GM10248 (cell line): ENCODE results near the gene NPHP3.

Experiments used
- CTCF ChIA-PET: fragments of 300-600 bp; sonication (Branson Sonifier 250); formaldehyde crosslinking; extraction: SDS; loops from one replicate; lab custom pipeline; 2021; ENCODE audit warnings: antibody characterized with exemption; lab: Yijun Ruan, JAX
- POLR2A ChIA-PET: fragments of 350-650 bp; sonication (Branson Sonifier 250); formaldehyde crosslinking; extraction: SDS; loops from one replicate; lab custom pipeline; 2020; ENCODE audit warnings: antibody characterized with exemption; lab: Yijun Ruan, JAX
- DNase-seq: peaks from one replicate; pipeline ENCODE4 v3.0.0; 2012; ENCODE audit errors: extremely low spot score
- TF ChIP-seq, protein P1 (sequence below): IDR thresholded peaks from 2 replicates; pipeline ENCODE4 v1.5.1; 2012; ENCODE audit warnings: mild to moderate bottlenecking, low read depth; ENCODE audit errors: extremely low read depth, missing control alignments, control extremely low read depth

The NPHP3 gene

DNA sequence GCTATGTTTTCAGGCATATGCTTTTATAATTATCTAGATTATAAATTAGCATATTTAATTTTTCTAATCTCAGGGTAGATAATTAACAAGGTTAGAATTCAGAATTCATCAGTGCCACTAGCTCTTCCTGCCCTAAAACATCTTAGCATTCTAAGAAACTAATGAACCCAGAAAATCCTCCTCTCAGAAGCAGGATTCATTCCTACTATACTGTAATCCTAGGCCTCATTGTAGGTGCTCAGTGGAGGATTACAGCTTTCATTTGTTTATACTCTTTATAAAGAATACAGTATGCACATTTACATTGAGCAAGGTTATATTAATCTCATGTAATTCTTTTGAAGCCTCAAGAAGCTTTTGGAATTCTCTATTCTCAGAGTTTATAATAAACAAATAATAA lies 83.5 kb downstream of the NPHP3 start:
- ChIA-PET CTCF (interaction anchor here (0.8 to 6.7 kb wide), 7 partner anchors 14 to 115 kb away, joined by 3 to 190 read pairs (median 3); no protein-coding TSS in a partner anchor), POLR2A (no interaction called here)
- DNase-seq: no peak
- TF ChIP-seq, protein P1, sequence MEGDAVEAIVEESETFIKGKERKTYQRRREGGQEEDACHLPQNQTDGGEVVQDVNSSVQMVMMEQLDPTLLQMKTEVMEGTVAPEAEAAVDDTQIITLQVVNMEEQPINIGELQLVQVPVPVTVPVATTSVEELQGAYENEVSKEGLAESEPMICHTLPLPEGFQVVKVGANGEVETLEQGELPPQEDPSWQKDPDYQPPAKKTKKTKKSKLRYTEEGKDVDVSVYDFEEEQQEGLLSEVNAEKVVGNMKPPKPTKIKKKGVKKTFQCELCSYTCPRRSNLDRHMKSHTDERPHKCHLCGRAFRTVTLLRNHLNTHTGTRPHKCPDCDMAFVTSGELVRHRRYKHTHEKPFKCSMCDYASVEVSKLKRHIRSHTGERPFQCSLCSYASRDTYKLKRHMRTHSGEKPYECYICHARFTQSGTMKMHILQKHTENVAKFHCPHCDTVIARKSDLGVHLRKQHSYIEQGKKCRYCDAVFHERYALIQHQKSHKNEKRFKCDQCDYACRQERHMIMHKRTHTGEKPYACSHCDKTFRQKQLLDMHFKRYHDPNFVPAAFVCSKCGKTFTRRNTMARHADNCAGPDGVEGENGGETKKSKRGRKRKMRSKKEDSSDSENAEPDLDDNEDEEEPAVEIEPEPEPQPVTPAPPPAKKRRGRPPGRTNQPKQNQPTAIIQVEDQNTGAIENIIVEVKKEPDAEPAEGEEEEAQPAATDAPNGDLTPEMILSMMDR: no peak

DNA sequence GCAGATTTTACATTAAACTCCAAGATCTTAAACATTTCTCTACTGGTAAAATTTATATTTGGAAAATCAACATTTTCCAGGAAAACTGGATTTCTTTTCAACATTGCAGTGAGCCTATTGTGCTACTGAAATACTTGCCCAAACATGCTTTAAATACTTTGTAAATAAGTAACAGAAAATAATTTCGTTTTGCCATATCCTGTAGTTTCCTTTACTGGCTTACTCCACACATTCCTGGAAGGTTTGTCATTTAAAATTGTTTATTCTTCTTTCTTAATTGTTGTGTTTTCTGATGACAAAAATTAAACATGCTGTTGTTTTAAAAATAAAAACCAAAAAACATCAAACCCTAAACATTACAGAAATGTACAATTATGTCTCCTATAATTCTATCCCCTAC lies 84.6 kb downstream of the NPHP3 start:
- TF ChIP-seq, protein P1: no peak
- DNase-seq: no peak
- ChIA-PET CTCF (interaction anchor here (6.7 kb wide), 1 partner anchor 102 kb away, joined by 190 read pairs; no protein-coding TSS in a partner anchor), POLR2A (no interaction called here)

DNA sequence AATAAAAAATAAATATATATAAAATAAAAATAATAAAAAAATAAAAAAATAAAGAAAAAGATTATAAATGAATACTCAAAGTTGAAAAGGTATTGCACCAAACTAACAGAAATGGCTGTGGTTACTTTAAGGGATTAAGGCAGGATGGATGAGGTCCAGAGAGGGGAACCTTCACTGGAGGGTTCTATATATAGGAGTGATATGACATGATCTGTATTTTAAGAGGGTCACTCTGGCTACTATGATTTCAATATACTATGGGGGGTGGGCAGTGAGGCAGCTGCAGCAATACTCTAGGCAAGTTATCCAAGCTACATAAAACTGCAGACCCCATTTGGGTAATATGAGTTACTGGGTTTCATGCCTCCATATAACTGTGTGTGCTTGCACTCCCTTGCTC lies 87.2 kb downstream of the NPHP3 start:
- POLR2A ChIA-PET: no interaction called here
- no peak for DNase-seq
- TF ChIP-seq, protein P1: no peak
- CTCF ChIA-PET: interaction anchor here (1.2 to 2.2 kb wide), 8 partner anchors 8 to 102 kb away, joined by 3 to 13 read pairs (median 4); no protein-coding TSS in a partner anchor
